ENCODE measurements around the gene MYO7B. TPM values are rescaled to one million over a fixed set of nuclear protein-coding genes. Genes with fewer than 3 reads are reported as not detected.

The MYO7B gene
- total and polyA plus RNA-seq, 9 of the 15 experiments (the other 6 are each of a cell fraction or from before 2014, with no cell fraction given): 0.08 TPM; not detected in 8

- TF ChIP-seq POLR2AphosphoS2 (IDR thresholded peaks at IDR 0.05; ENCODE audit: low read length) (no peak), ZNF695 (CRISPR knock-in tag; IDR thresholded peaks at IDR 0.05) (no peak), HSF4 (CRISPR knock-in tag; IDR thresholded peaks at IDR 0.05; ENCODE audit: borderline replicate concordance) (no peak), SIN3A (IDR thresholded peaks at IDR 0.05; ENCODE audit: borderline replicate concordance in 2 of 2, control insufficient read depth in 1 of 2, low read depth in 2 of 2, low read length in 2 of 2) (0 out of 4 replicates have a peak, but pooled peaks have one; percentile 45 to 56), MCM5 (IDR thresholded peaks at IDR 0.05; ENCODE audit: low read depth) (no peak), CC2D1A (IDR thresholded peaks at IDR 0.05) (no peak), GABPB1 (CRISPR knock-in tag; IDR thresholded peaks at IDR 0.05) (peak; percentile 68), MNT (conservative IDR thresholded peaks at IDR 0.05) (peak; percentile 62 to 89), GTF2A2 (tag; IDR thresholded peaks at IDR 0.05) (no peak), FOXM1 (IDR thresholded peaks at IDR 0.05; ENCODE audit: low read depth) (no peak), FOXM1 (CRISPR knock-in tag; IDR thresholded peaks at IDR 0.05; ENCODE audit: low read depth) (no peak), VEZF1 (CRISPR knock-in tag; IDR thresholded peaks at IDR 0.05) (peak; percentile 66), TCF15 (CRISPR knock-in tag; IDR thresholded peaks at IDR 0.05) (no peak), TBP (optimal IDR thresholded peaks at IDR 0.05; ENCODE audit: low read depth, low read length) (peak; percentile 68), TEAD1 (CRISPR knock-in tag; IDR thresholded peaks at IDR 0.05) (peak in 1 of 2 experiments; percentile 53; a peak in 1 of 4 replicates), SMARCC2 (IDR thresholded peaks at IDR 0.05; ENCODE audit: low read depth) (no peak; the same call in 1 of the 2 replicates), ETS1 (conservative IDR thresholded peaks at IDR 0.05; ENCODE audit: control insufficient read depth, low read depth, low read length) (peak; percentile 76), ELF4 (CRISPR knock-in tag; IDR thresholded peaks at IDR 0.05) (no peak)
- TF ChIP-seq, protein P1, sequence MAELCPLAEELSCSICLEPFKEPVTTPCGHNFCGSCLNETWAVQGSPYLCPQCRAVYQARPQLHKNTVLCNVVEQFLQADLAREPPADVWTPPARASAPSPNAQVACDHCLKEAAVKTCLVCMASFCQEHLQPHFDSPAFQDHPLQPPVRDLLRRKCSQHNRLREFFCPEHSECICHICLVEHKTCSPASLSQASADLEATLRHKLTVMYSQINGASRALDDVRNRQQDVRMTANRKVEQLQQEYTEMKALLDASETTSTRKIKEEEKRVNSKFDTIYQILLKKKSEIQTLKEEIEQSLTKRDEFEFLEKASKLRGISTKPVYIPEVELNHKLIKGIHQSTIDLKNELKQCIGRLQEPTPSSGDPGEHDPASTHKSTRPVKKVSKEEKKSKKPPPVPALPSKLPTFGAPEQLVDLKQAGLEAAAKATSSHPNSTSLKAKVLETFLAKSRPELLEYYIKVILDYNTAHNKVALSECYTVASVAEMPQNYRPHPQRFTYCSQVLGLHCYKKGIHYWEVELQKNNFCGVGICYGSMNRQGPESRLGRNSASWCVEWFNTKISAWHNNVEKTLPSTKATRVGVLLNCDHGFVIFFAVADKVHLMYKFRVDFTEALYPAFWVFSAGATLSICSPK (IDR thresholded peaks at IDR 0.05; ENCODE audit: borderline replicate concordance): no peak
- TF ChIP-seq, protein P2, sequence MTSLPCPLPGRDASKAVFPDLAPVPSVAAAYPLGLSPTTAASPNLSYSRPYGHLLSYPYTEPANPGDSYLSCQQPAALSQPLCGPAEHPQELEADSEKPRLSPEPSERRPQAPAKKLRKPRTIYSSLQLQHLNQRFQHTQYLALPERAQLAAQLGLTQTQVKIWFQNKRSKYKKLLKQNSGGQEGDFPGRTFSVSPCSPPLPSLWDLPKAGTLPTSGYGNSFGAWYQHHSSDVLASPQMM (CRISPR knock-in tag; IDR thresholded peaks at IDR 0.05): no peak
These were observed 9.1 kb upstream of the MYO7B start, which contains the start of gene IWS1 (continued) for GRCh38 chr2:127526132-127527000.

All from K562 (cell line).